GM23338 (cell line): ENCODE data around the gene CPLX3. TPM values are rescaled to one million over a fixed set of nuclear protein-coding genes. Genes with fewer than 3 reads are reported as not detected.

Experiments
- ATAC-seq: fragments of 200-7000 bp; cut with Tn5 transposase; 3 replicates; pipeline ENCODE4 v1.9.1; 2020
- DNase-seq: peaks from one replicate; pipeline ENCODE4 v3.0.0-alpha.2; 2015; ENCODE audit warnings: low spot score
- H2AFZ ChIP-seq: fragments of 200-600 bp; sonication (generic); 2 replicates; pipeline ENCODE4 v1.8.0; 2016; ENCODE audit warnings: antibody characterized with exemption, mild to moderate bottlenecking, moderate library complexity
- H3F3A ChIP-seq: fragments of 200-600 bp; sonication (generic); replicated peaks from 2 replicates; pipeline ENCODE4 v1.8.0; 2017; ENCODE audit warnings: antibody characterized with exemption, mixed run types, low read depth
- H3K27ac ChIP-seq: fragments of 200-600 bp; sonication (generic); 2 replicates; pipeline ENCODE4 v1.6.1; 2016; ENCODE audit warnings: low read depth
- H3K27me3 ChIP-seq: fragments of 200-600 bp; sonication (generic); 2 replicates; pipeline ENCODE4 v1.8.0; 2016; ENCODE audit warnings: mild to moderate bottlenecking, mixed run types, moderate library complexity; ENCODE audit not compliant: insufficient read depth
- H3K36me3 ChIP-seq: fragments of 200-600 bp; sonication (generic); 2 replicates; pipeline ENCODE4 v1.8.0; 2016; ENCODE audit warnings: mild to moderate bottlenecking; ENCODE audit not compliant: insufficient read depth
- H3K4me1 ChIP-seq: fragments of 200-600 bp; sonication (generic); 2 replicates; pipeline ENCODE4 v1.8.0; 2016; ENCODE audit warnings: mild to moderate bottlenecking, moderate library complexity; ENCODE audit not compliant: insufficient read depth
- H3K4me2 ChIP-seq: fragments of 200-600 bp; sonication (generic); 2 replicates; pipeline ENCODE4 v1.7.1; 2017; ENCODE audit warnings: mixed run types
- H3K4me3 ChIP-seq: fragments of 200-600 bp; sonication (generic); 2 replicates; pipeline ENCODE4 v1.6.1; 2016; ENCODE audit warnings: mixed run types
- H3K79me2 ChIP-seq: fragments of 200-600 bp; sonication (generic); replicated peaks from 2 replicates; pipeline ENCODE4 v1.8.0; 2017; ENCODE audit warnings: mild to moderate bottlenecking; ENCODE audit not compliant: insufficient read depth
- H3K9me2 ChIP-seq: fragments of 200-600 bp; sonication (generic); 2 replicates; pipeline ENCODE4 v1.8.0; 2017; ENCODE audit not compliant: insufficient read depth
- H4K20me1 ChIP-seq: fragments of 200-600 bp; sonication (generic); replicated peaks from 2 replicates; pipeline ENCODE4 v1.8.0; 2017; ENCODE audit warnings: mild to moderate bottlenecking; ENCODE audit not compliant: insufficient read depth
- H3K27ac Mint-ChIP-seq: 2 replicates; pipeline ENCODE4 v1.8.0; 2020; ENCODE audit warnings: inconsistent platforms, mild to moderate bottlenecking, moderate library complexity, mixed read lengths
- H3K27me3 Mint-ChIP-seq: 3 replicates; pipeline ENCODE4 v1.8.0; 2022; ENCODE audit warnings: low read depth, mild to moderate bottlenecking, moderate library complexity, mixed read lengths, inconsistent platforms; ENCODE audit not compliant: insufficient read depth, poor library complexity
- H3K36me3 Mint-ChIP-seq: 3 replicates; pipeline ENCODE4 v1.8.0; 2021; ENCODE audit warnings: low read depth, mild to moderate bottlenecking, inconsistent platforms, moderate library complexity, mixed read lengths
- H3K4me1 Mint-ChIP-seq: 3 replicates; pipeline ENCODE4 v1.8.0; 2020; ENCODE audit warnings: mild to moderate bottlenecking, inconsistent platforms, mixed read lengths
- H3K4me3 Mint-ChIP-seq: 3 replicates; pipeline ENCODE4 v1.8.0; 2021; ENCODE audit warnings: moderate library complexity, mild to moderate bottlenecking, inconsistent platforms, mixed read lengths
- H3K9me3 Mint-ChIP-seq: 3 replicates; pipeline ENCODE4 v1.8.0; 2020; ENCODE audit warnings: moderate library complexity, mild to moderate bottlenecking, inconsistent platforms, mixed read lengths
- CREB1 ChIP-seq: fragments of 250-450 bp; sonication (Bioruptor Pico); IDR thresholded peaks from 2 replicates; pipeline ENCODE4 v1.5.0; 2020; ENCODE audit warnings: low read depth, mild to moderate bottlenecking, moderate library complexity
- EZH2 ChIP-seq: fragments of 200-600 bp; sonication (generic); IDR thresholded peaks from one replicate; pipeline ENCODE4 v1.8.0; 2017; ENCODE audit warnings: antibody characterized with exemption, mild to moderate bottlenecking, low read depth; ENCODE audit not compliant: unreplicated experiment
- EZH2phosphoT487 ChIP-seq: fragments of 200-600 bp; sonication (generic); IDR thresholded peaks from one replicate; pipeline ENCODE4 v1.8.1; 2018; ENCODE audit warnings: antibody characterized with exemption; ENCODE audit not compliant: unreplicated experiment
- JUNB ChIP-seq: IDR thresholded peaks from one replicate; pipeline ENCODE4 v1.6.1; 2016; ENCODE audit warnings: antibody characterized with exemption; ENCODE audit not compliant: unreplicated experiment
- NANOG ChIP-seq: IDR thresholded peaks from 2 replicates; pipeline ENCODE4 v1.6.1; 2016; ENCODE audit warnings: antibody characterized with exemption, borderline replicate concordance
- POLR2AphosphoS5 ChIP-seq: IDR thresholded peaks from 2 replicates; pipeline ENCODE4 v1.6.1; 2016; ENCODE audit warnings: antibody characterized with exemption, low read depth
- STAT1 ChIP-seq: IDR thresholded peaks from one replicate; pipeline ENCODE4 v1.6.1; 2016; ENCODE audit warnings: antibody characterized with exemption; ENCODE audit not compliant: unreplicated experiment
- ZNF114 ChIP-seq: fragments of 250-450 bp; sonication (Bioruptor Pico); IDR thresholded peaks from 2 replicates; pipeline ENCODE4 v1.5.0; 2020; ENCODE audit warnings: mild to moderate bottlenecking, moderate library complexity
- ZNF331 ChIP-seq: fragments of 250-450 bp; sonication (Bioruptor Pico); IDR thresholded peaks from 2 replicates; pipeline ENCODE4 v1.5.0; 2020; ENCODE audit warnings: low read depth, mild to moderate bottlenecking, moderate library complexity
- polyA plus RNA-seq: library from polyadenylated mRNA; unstranded; fragments of >200 nt; fragmentation: Nextera tagmentation; extraction: Ambion mirVana; gene quantifications from 2 replicates; pipeline ENCODE4 v1.2.1, GENCODE V29; 2016
- total RNA-seq: library from RNA; depleted of rRNA; stranded (reverse); fragments of >200 nt; shearing (Covaris generic); gene quantifications from 2 replicates; pipeline ENCODE4 v1.2.3, GENCODE V29; 2014
- TF ChIP-seq, protein P1 (sequence below): IDR thresholded peaks from one replicate; pipeline ENCODE4 v1.6.1; 2018; ENCODE audit warnings: antibody characterized with exemption; ENCODE audit not compliant: unreplicated experiment
- TF ChIP-seq, protein P2 (sequence below): IDR thresholded peaks from 2 replicates; pipeline ENCODE4 v1.6.1; 2016; ENCODE audit warnings: antibody characterized with exemption
- TF ChIP-seq, protein P3 (sequence below): fragments of 250-450 bp; sonication (Bioruptor Pico); IDR thresholded peaks from 2 replicates; pipeline ENCODE4 v1.5.0; 2020; ENCODE audit warnings: mild to moderate bottlenecking, moderate library complexity
- TF ChIP-seq, protein P4 (sequence below), 2 experiments: fragments of 200-600 bp in 1 of 2; sonication (generic) in 1 of 2; conservative IDR thresholded peaks; 2 replicates each; pipeline versions ENCODE4 v1.5.1 to v1.6.1; 2016 to 2017; ENCODE audit warnings: antibody characterized with exemption in 2 of 2, low read depth in 2 of 2, mild to moderate bottlenecking in 2 of 2, moderate library complexity in 1 of 2

The CPLX3 gene
- total and polyA plus RNA-seq, 2 experiments from 2014 or later: 0.66 TPM; not detected in 1

DNA sequence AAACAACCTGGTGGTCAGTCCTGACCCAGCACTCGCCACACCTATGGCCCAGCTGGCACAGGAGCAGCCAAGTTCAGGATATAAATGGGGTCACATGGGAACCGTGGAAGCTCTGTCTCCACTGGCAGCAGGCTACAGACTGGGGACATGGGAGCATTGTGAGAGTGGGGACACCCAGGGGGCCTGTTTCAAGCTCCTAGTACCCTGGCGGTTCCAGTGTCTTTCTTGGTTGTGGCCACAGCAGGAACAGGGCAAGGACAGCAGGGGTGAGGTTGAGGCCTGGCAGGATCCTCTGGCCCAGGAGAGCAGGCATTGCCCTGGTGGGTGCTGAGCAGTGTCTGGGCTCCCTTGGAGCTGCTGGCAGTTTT lies 42.6 kb upstream of the CPLX3 start:
- no peak overlapping the region for H3K27ac Mint-ChIP-seq
- H2AFZ ChIP-seq: no peak overlapping the region
- TF ChIP-seq EZH2: no peak
- no peak for TF ChIP-seq STAT1
- TF ChIP-seq, protein P1, sequence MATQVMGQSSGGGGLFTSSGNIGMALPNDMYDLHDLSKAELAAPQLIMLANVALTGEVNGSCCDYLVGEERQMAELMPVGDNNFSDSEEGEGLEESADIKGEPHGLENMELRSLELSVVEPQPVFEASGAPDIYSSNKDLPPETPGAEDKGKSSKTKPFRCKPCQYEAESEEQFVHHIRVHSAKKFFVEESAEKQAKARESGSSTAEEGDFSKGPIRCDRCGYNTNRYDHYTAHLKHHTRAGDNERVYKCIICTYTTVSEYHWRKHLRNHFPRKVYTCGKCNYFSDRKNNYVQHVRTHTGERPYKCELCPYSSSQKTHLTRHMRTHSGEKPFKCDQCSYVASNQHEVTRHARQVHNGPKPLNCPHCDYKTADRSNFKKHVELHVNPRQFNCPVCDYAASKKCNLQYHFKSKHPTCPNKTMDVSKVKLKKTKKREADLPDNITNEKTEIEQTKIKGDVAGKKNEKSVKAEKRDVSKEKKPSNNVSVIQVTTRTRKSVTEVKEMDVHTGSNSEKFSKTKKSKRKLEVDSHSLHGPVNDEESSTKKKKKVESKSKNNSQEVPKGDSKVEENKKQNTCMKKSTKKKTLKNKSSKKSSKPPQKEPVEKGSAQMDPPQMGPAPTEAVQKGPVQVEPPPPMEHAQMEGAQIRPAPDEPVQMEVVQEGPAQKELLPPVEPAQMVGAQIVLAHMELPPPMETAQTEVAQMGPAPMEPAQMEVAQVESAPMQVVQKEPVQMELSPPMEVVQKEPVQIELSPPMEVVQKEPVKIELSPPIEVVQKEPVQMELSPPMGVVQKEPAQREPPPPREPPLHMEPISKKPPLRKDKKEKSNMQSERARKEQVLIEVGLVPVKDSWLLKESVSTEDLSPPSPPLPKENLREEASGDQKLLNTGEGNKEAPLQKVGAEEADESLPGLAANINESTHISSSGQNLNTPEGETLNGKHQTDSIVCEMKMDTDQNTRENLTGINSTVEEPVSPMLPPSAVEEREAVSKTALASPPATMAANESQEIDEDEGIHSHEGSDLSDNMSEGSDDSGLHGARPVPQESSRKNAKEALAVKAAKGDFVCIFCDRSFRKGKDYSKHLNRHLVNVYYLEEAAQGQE: no peak
- TF ChIP-seq ZNF331 (CRISPR knock-in tag): no peak
- TF ChIP-seq CREB1 (CRISPR knock-in tag): no peak
- TF ChIP-seq EZH2phosphoT487: no peak
- TF ChIP-seq ZNF114 (CRISPR knock-in tag): no peak
- TF ChIP-seq, protein P2, sequence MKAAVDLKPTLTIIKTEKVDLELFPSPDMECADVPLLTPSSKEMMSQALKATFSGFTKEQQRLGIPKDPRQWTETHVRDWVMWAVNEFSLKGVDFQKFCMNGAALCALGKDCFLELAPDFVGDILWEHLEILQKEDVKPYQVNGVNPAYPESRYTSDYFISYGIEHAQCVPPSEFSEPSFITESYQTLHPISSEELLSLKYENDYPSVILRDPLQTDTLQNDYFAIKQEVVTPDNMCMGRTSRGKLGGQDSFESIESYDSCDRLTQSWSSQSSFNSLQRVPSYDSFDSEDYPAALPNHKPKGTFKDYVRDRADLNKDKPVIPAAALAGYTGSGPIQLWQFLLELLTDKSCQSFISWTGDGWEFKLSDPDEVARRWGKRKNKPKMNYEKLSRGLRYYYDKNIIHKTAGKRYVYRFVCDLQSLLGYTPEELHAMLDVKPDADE: no peak
- TF ChIP-seq, protein P3, sequence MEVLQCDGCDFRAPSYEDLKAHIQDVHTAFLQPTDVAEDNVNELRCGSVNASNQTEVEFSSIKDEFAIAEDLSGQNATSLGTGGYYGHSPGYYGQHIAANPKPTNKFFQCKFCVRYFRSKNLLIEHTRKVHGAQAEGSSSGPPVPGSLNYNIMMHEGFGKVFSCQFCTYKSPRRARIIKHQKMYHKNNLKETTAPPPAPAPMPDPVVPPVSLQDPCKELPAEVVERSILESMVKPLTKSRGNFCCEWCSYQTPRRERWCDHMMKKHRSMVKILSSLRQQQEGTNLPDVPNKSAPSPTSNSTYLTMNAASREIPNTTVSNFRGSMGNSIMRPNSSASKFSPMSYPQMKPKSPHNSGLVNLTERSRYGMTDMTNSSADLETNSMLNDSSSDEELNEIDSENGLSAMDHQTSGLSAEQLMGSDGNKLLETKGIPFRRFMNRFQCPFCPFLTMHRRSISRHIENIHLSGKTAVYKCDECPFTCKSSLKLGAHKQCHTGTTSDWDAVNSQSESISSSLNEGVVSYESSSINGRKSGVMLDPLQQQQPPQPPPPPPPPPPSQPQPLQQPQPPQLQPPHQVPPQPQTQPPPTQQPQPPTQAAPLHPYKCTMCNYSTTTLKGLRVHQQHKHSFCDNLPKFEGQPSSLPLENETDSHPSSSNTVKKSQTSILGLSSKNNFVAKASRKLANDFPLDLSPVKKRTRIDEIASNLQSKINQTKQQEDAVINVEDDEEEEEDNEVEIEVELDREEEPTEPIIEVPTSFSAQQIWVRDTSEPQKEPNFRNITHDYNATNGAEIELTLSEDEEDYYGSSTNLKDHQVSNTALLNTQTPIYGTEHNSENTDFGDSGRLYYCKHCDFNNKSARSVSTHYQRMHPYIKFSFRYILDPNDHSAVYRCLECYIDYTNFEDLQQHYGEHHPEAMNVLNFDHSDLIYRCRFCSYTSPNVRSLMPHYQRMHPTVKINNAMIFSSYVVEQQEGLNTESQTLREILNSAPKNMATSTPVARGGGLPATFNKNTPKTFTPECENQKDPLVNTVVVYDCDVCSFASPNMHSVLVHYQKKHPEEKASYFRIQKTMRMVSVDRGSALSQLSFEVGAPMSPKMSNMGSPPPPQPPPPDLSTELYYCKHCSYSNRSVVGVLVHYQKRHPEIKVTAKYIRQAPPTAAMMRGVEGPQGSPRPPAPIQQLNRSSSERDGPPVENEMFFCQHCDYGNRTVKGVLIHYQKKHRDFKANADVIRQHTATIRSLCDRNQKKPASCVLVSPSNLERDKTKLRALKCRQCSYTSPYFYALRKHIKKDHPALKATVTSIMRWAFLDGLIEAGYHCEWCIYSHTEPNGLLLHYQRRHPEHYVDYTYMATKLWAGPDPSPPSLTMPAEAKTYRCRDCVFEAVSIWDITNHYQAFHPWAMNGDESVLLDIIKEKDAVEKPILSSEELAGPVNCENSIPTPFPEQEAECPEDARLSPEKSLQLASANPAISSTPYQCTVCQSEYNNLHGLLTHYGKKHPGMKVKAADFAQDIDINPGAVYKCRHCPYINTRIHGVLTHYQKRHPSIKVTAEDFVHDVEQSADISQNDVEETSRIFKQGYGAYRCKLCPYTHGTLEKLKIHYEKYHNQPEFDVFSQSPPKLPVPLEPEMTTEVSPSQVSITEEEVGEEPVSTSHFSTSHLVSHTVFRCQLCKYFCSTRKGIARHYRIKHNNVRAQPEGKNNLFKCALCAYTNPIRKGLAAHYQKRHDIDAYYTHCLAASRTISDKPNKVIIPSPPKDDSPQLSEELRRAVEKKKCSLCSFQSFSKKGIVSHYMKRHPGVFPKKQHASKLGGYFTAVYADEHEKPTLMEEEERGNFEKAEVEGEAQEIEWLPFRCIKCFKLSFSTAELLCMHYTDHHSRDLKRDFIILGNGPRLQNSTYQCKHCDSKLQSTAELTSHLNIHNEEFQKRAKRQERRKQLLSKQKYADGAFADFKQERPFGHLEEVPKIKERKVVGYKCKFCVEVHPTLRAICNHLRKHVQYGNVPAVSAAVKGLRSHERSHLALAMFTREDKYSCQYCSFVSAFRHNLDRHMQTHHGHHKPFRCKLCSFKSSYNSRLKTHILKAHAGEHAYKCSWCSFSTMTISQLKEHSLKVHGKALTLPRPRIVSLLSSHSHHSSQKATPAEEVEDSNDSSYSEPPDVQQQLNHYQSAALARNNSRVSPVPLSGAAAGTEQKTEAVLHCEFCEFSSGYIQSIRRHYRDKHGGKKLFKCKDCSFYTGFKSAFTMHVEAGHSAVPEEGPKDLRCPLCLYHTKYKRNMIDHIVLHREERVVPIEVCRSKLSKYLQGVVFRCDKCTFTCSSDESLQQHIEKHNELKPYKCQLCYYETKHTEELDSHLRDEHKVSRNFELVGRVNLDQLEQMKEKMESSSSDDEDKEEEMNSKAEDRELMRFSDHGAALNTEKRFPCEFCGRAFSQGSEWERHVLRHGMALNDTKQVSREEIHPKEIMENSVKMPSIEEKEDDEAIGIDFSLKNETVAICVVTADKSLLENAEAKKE (CRISPR knock-in tag): no peak
- no peak for TF ChIP-seq POLR2AphosphoS5
- TF ChIP-seq NANOG: no peak
- TF ChIP-seq, protein P4, sequence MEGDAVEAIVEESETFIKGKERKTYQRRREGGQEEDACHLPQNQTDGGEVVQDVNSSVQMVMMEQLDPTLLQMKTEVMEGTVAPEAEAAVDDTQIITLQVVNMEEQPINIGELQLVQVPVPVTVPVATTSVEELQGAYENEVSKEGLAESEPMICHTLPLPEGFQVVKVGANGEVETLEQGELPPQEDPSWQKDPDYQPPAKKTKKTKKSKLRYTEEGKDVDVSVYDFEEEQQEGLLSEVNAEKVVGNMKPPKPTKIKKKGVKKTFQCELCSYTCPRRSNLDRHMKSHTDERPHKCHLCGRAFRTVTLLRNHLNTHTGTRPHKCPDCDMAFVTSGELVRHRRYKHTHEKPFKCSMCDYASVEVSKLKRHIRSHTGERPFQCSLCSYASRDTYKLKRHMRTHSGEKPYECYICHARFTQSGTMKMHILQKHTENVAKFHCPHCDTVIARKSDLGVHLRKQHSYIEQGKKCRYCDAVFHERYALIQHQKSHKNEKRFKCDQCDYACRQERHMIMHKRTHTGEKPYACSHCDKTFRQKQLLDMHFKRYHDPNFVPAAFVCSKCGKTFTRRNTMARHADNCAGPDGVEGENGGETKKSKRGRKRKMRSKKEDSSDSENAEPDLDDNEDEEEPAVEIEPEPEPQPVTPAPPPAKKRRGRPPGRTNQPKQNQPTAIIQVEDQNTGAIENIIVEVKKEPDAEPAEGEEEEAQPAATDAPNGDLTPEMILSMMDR (conservative IDR thresholded peaks at IDR 0.05; ENCODE audit: low read depth in 2 of 2): no peak
- no peak for TF ChIP-seq JUNB
- no peaks in the 10 kb centered on the region for H3K9me3 Mint-ChIP-seq
- peaks cover 23% of the 10 kb centered on the region for H3K27me3 Mint-ChIP-seq
- H3K36me3 Mint-ChIP-seq: no peaks in the 10 kb centered on the region
- H3F3A ChIP-seq: peaks cover 7% of the 10 kb centered on the region
- peak overlapping the region; percentile 82; the same call in 2 of the 3 replicates for H3K4me3 Mint-ChIP-seq
- no peaks in the 10 kb centered on the region for H3K9me2 ChIP-seq
- H3K4me1 Mint-ChIP-seq: peaks cover 38% of the 10 kb centered on the region
- H3K27ac ChIP-seq: no peak overlapping the region
- peak overlapping the region; percentile 96; the same call in 1 of the 2 replicates for H3K4me2 ChIP-seq
- no peak overlapping the region for H3K4me3 ChIP-seq
- H3K36me3 ChIP-seq: no peaks in the 10 kb centered on the region
- H3K27me3 ChIP-seq: peaks cover 19% of the 10 kb centered on the region
- H3K79me2 ChIP-seq: peaks cover 5% of the 10 kb centered on the region
- peaks cover 22% of the 10 kb centered on the region for H3K4me1 ChIP-seq
- DNase-seq (no peak), ATAC-seq (no peak)
- H4K20me1 ChIP-seq: peaks cover 34% of the 10 kb centered on the region
